Breast epithelium (tissue), 4 donors: Measurements from ENCODE around the gene DBX2. TPM values are rescaled to one million over a fixed set of nuclear protein-coding genes. Genes with fewer than 3 reads are reported as not detected.

Source experiments
- DNase-seq, 2 donors: peaks; one replicate each; pipeline ENCODE4 v3.0.0-alpha.2; 2019; ENCODE audit warnings: low spot score in 2 of 2
- H3K27ac ChIP-seq, 2 donors: fragments of 200-600 bp; sonication (generic) in 1 of 2; one replicate each; pipeline ENCODE4 v1.5.1; 2016 to 2019; ENCODE audit warnings: mild to moderate bottlenecking in 1 of 2
- H3K27me3 ChIP-seq, 2 donors: fragments of 200-600 bp; sonication (generic) in 1 of 2; one replicate each; pipeline versions ENCODE4 v1.5.1 to v1.6.0; 2017 to 2019; ENCODE audit warnings: control low read depth in 1 of 2, mild to moderate bottlenecking in 1 of 2
- H3K36me3 ChIP-seq: fragments of 200-600 bp; one replicate; pipeline ENCODE4 v1.5.1; 2019
- H3K4me1 ChIP-seq, 2 donors: fragments of 200-600 bp; sonication (generic); one replicate each; pipeline ENCODE4 v1.5.1; 2016 to 2019; ENCODE audit warnings: control low read depth in 1 of 2
- H3K4me3 ChIP-seq, 3 donors: fragments of 200-600 bp; sonication (generic); 1 replicate in 2 of 3; 2 replicates in 1 of 3; pipeline ENCODE4 v1.5.1; 2016 to 2019; ENCODE audit warnings: mild to moderate bottlenecking in 3 of 3, moderate library complexity in 2 of 3
- H3K9me3 ChIP-seq, 2 donors: fragments of 200-600 bp; sonication (generic) in 1 of 2; one replicate each; pipeline ENCODE4 v1.5.1; 2016 to 2019; ENCODE audit warnings: control low read depth in 1 of 2
- CTCF ChIP-seq, 3 donors: fragments of 450-650 bp; IDR thresholded peaks; one replicate each; pipeline ENCODE4 v1.5.1; 2016 to 2017; ENCODE audit warnings: antibody characterized with exemption in 3 of 3, mild to moderate bottlenecking in 3 of 3, moderate library complexity in 3 of 3
- POLR2A ChIP-seq: fragments of 450-650 bp; IDR thresholded peaks from one replicate; pipeline ENCODE4 v1.6.1; 2016; ENCODE audit warnings: antibody characterized with exemption, mild to moderate bottlenecking, moderate library complexity
- POLR2AphosphoS5 ChIP-seq, 3 donors: sonication (generic); formaldehyde crosslinking; IDR thresholded peaks; one replicate each; pipeline ENCODE4 v1.6.1; 2017; ENCODE audit warnings: antibody characterized with exemption in 3 of 3
- intact Hi-C: fragments of 100-400 bp; cut with DNase I; formaldehyde crosslinking; loops from one replicate; pipeline ENCODE4 v1.15.1; 2023; ENCODE audit warnings: low total_unique reads
- total RNA-seq, 3 donors: library from RNA; depleted of rRNA; stranded (reverse); fragments of >200 nt; gene quantifications; one replicate each; pipeline ENCODE4 v1.1.0, GENCODE V29; 2016

The DBX2 gene
- total RNA-seq, 3 donors from 2014 or later = 0.32 to 0.73 (median 0.33) TPM

GRCh38 chr12:45034861-45035265 is 16.0 kb downstream of the DBX2 start:
- Histone ChIP-seq H3K4me1 (no peaks in the 10 kb centered on the region), H3K27me3 (no peaks in the 10 kb centered on the region), H3K9me3 (no peaks in the 10 kb centered on the region), H3K4me3 (no peak overlapping the region), H3K27ac (no peak overlapping the region), H3K36me3 (no peaks in the 10 kb centered on the region)
- TF ChIP-seq CTCF (IDR thresholded peaks at IDR 0.05) = no peak
- TF ChIP-seq POLR2A = no peak
- no peak for TF ChIP-seq POLR2AphosphoS5 (IDR thresholded peaks at IDR 0.05)
- no peak for DNase-seq
- intact Hi-C loops = no loop called here

GRCh38 chr12:45017916-45018315 is 33.0 kb downstream of the DBX2 start:
- H3K4me1 ChIP-seq = no peaks in the 10 kb centered on the region
- no peak overlapping the region for H3K4me3 ChIP-seq
- no peaks in the 10 kb centered on the region for H3K36me3 ChIP-seq
- H3K27me3 ChIP-seq = no peaks in the 10 kb centered on the region
- H3K27ac ChIP-seq = no peak overlapping the region
- no peak for TF ChIP-seq POLR2AphosphoS5 (IDR thresholded peaks at IDR 0.05)
- peaks cover 3 to 6% of the 10 kb centered on the region in 2 donors for H3K9me3 ChIP-seq
- DNase-seq = no peak
- intact Hi-C loops = no loop called here

- Histone ChIP-seq H3K9me3 (no peaks in the 10 kb centered on the region), H3K27ac (no peak overlapping the region), H3K4me3 (no peak overlapping the region), H3K36me3 (no peaks in the 10 kb centered on the region), H3K27me3 (no peaks in the 10 kb centered on the region), H3K4me1 (no peaks in the 10 kb centered on the region)
- intact Hi-C loops = no loop called here
- TF ChIP-seq POLR2AphosphoS5 (IDR thresholded peaks at IDR 0.05) (no peak), POLR2A (no peak), CTCF (IDR thresholded peaks at IDR 0.05) (no peak)
- no peak for DNase-seq
Observed at GRCh38 chr12:45014396-45014795, 36.5 kb downstream of the DBX2 start.

GRCh38 chr12:45012749-45013148 is 38.1 kb downstream of the DBX2 start:
- intact Hi-C loops = no loop called here
- Histone ChIP-seq H3K9me3 (no peaks in the 10 kb centered on the region), H3K27me3 (no peaks in the 10 kb centered on the region), H3K4me1 (no peaks in the 10 kb centered on the region), H3K4me3 (no peak overlapping the region), H3K36me3 (no peaks in the 10 kb centered on the region), H3K27ac (no peak overlapping the region)
- no peak for TF ChIP-seq POLR2A
- TF ChIP-seq POLR2AphosphoS5 (IDR thresholded peaks at IDR 0.05) = no peak
- no peak for TF ChIP-seq CTCF (IDR thresholded peaks at IDR 0.05)
- no peak for DNase-seq

GRCh38 chr12:45010059-45010458 is 40.8 kb downstream of the DBX2 start:
- TF ChIP-seq POLR2AphosphoS5 (IDR thresholded peaks at IDR 0.05) = no peak
- TF ChIP-seq POLR2A = no peak
- TF ChIP-seq CTCF (IDR thresholded peaks at IDR 0.05) = no peak
- Histone ChIP-seq H3K4me1 (no peaks in the 10 kb centered on the region), H3K27ac (no peak overlapping the region), H3K9me3 (no peaks in the 10 kb centered on the region), H3K4me3 (no peak overlapping the region), H3K27me3 (no peaks in the 10 kb centered on the region), H3K36me3 (no peaks in the 10 kb centered on the region)
- no peak for DNase-seq
- intact Hi-C loops = no loop called here

- H3K4me1 ChIP-seq = no peaks in the 10 kb centered on the region
- H3K27me3 ChIP-seq = no peaks in the 10 kb centered on the region
- H3K27ac ChIP-seq = no peak overlapping the region
- intact Hi-C loops = no loop called here
- no peak for DNase-seq
- no peak for TF ChIP-seq POLR2A
- TF ChIP-seq CTCF (IDR thresholded peaks at IDR 0.05) = no peak
- no peak for TF ChIP-seq POLR2AphosphoS5 (IDR thresholded peaks at IDR 0.05)
- no peaks in the 10 kb centered on the region for H3K36me3 ChIP-seq
- H3K9me3 ChIP-seq = no peaks in the 10 kb centered on the region
- no peak overlapping the region for H3K4me3 ChIP-seq
Observed at GRCh38 chr12:45008211-45008610, 42.7 kb downstream of the DBX2 start.
